Thyroid gland (tissue), 4 donors: ENCODE measurements around the gene DGUOK. TPM values are rescaled to one million over a fixed set of nuclear protein-coding genes. Genes with fewer than 3 reads are reported as not detected.

Source experiments
- DNase-seq, 2 donors: peaks; one replicate each; pipeline ENCODE4 v3.0.0-alpha.2; 2019
- H3K27ac ChIP-seq, 3 donors: fragments of 200-600 bp; sonication (generic); 1 replicate in 2 of 3; 2 replicates in 1 of 3; pipeline ENCODE4 v1.5.1; 2016 to 2019; ENCODE audit warnings: mild to moderate bottlenecking in 1 of 3, moderate library complexity in 1 of 3
- H3K27me3 ChIP-seq: fragments of 200-600 bp; sonication (generic); one replicate; pipeline ENCODE4 v1.5.1; 2019
- H3K36me3 ChIP-seq, 2 donors: fragments of 200-600 bp; sonication (generic); one replicate each; pipeline ENCODE4 v1.5.1; 2016 to 2019
- H3K4me1 ChIP-seq, 2 donors: fragments of 200-600 bp; sonication (generic); one replicate each; pipeline ENCODE4 v1.5.1; 2017 to 2019
- H3K4me3 ChIP-seq, 3 donors: fragments of 200-600 bp; sonication (generic); replicated peaks in 1 of 3; 1 replicate in 2 of 3; 2 replicates in 1 of 3; pipeline ENCODE4 v1.5.1; 2016; ENCODE audit warnings: mild to moderate bottlenecking in 1 of 3
- H3K9me3 ChIP-seq: fragments of 200-600 bp; sonication (generic); one replicate; pipeline ENCODE4 v1.5.1; 2017
- CTCF ChIP-seq, 6 experiments: fragments of 200-600 bp in 3 of 6; fragments of 450-650 bp in 3 of 6; sonication (generic) in 3 of 6; IDR thresholded peaks; one replicate each; pipeline ENCODE4 v1.5.1; 2016 to 2019; ENCODE audit warnings: antibody characterized with exemption in 6 of 6, mild to moderate bottlenecking in 2 of 6, inconsistent platforms in 1 of 6, moderate library complexity in 1 of 6
- POLR2A ChIP-seq, 2 donors: fragments of 450-650 bp; IDR thresholded peaks; one replicate each; pipeline ENCODE4 v1.6.1; 2017; ENCODE audit warnings: antibody characterized with exemption in 2 of 2, mild to moderate bottlenecking in 2 of 2, moderate library complexity in 1 of 2
- WGBS, 2 donors: methylation state at CpG; one replicate each; pipeline ENCODE4 v1.1.5; 2017; 5-methylcytosine and 5-hydroxymethylcytosine counted together
- intact Hi-C: fragments of 100-400 bp; cut with DNase I; formaldehyde crosslinking; loops from one replicate; pipeline ENCODE4 v1.15.1; 2023
- total RNA-seq, 4 donors: library from RNA; depleted of rRNA; stranded (reverse); fragments of >200 nt; gene quantifications; one replicate each; pipeline ENCODE4 v1.2.3, GENCODE V29; 2016

Gene DGUOK
- total RNA-seq, 4 donors from 2014 or later: 41.8 to 65.8 (median 46.9) TPM

- no peaks in the 10 kb centered on the region for H3K27me3 ChIP-seq
- H3K9me3 ChIP-seq: no peaks in the 10 kb centered on the region
- no peak overlapping the region for H3K27ac ChIP-seq
- no peaks in the 10 kb centered on the region for H3K4me1 ChIP-seq
- H3K4me3 ChIP-seq: no peak overlapping the region
- H3K36me3 ChIP-seq: no peaks in the 10 kb centered on the region
- no peak for TF ChIP-seq POLR2A (IDR thresholded peaks at IDR 0.05)
- WGBS, 2 donors: 69 to 70% methylated on average over 2 of the region's 2 CpGs
- no peak for DNase-seq
- intact Hi-C loops: no loop called here
Observed at GRCh38 chr2:73888388-73888787, 38.3 kb upstream of the DGUOK start.

GRCh38 chr2:73889206-73889605, 37.5 kb upstream of the DGUOK start:
- intact Hi-C loops: no loop called here
- no peaks in the 10 kb centered on the region for H3K27me3 ChIP-seq
- H3K36me3 ChIP-seq: no peaks in the 10 kb centered on the region
- H3K27ac ChIP-seq: no peak overlapping the region
- TF ChIP-seq CTCF (IDR thresholded peaks at IDR 0.05) (no peak), POLR2A (IDR thresholded peaks at IDR 0.05) (no peak)
- 73 to 81% methylated on average over 5 of the region's 5 CpGs for WGBS, 2 donors
- H3K9me3 ChIP-seq: no peaks in the 10 kb centered on the region
- no peak for DNase-seq
- no peaks in the 10 kb centered on the region for H3K4me1 ChIP-seq
- H3K4me3 ChIP-seq: no peak overlapping the region

- no peak for DNase-seq
Observed at GRCh38 chr2:73890301-73891092, 36.2 kb upstream of the DGUOK start.

GRCh38 chr2:73891276-73891901, 35.3 kb upstream of the DGUOK start:
- Histone ChIP-seq H3K4me1 (no peaks in the 10 kb centered on the region), H3K27ac (no peak overlapping the region), H3K4me3 (no peak overlapping the region), H3K9me3 (no peaks in the 10 kb centered on the region), H3K27me3 (no peaks in the 10 kb centered on the region), H3K36me3 (no peaks in the 10 kb centered on the region)
- 80 to 84% methylated on average over 5 of the region's 5 CpGs for WGBS, 2 donors
- DNase-seq: no peak
- TF ChIP-seq POLR2A (IDR thresholded peaks at IDR 0.05) (no peak), CTCF (IDR thresholded peaks at IDR 0.05) (no peak)
- intact Hi-C loops: no loop called here

More at GRCh38 chr2:73890301-73891092, 36.2 kb upstream of the DGUOK start:
- H3K27ac ChIP-seq: no peak overlapping the region
- WGBS, 2 donors: 58 to 64% methylated on average over 9 of the region's 9 CpGs
- H3K36me3 ChIP-seq: no peaks in the 10 kb centered on the region
- H3K27me3 ChIP-seq: no peaks in the 10 kb centered on the region
- H3K4me1 ChIP-seq: no peaks in the 10 kb centered on the region
- intact Hi-C loops: no loop called here
- no peaks in the 10 kb centered on the region for H3K9me3 ChIP-seq
- no peak overlapping the region for H3K4me3 ChIP-seq
- TF ChIP-seq CTCF (IDR thresholded peaks at IDR 0.05): no peak
- TF ChIP-seq POLR2A (IDR thresholded peaks at IDR 0.05): no peak

- H3K36me3 ChIP-seq: no peaks in the 10 kb centered on the region
- H3K9me3 ChIP-seq: no peaks in the 10 kb centered on the region
- H3K4me1 ChIP-seq: no peaks in the 10 kb centered on the region
- no peak for DNase-seq
- H3K27ac ChIP-seq: no peak within 1 kb of the TSS
- H3K27me3 ChIP-seq: no peaks in the 10 kb centered on the region
- no peak within 1 kb of the TSS for H3K4me3 ChIP-seq
- 73% methylated on average over 10 to 14 of the region's 15 CpGs for WGBS, 2 donors
- TF ChIP-seq POLR2A (IDR thresholded peaks at IDR 0.05): no peak
- no peak for TF ChIP-seq CTCF (IDR thresholded peaks at IDR 0.05)
- intact Hi-C loops: no loop called here
Observed at GRCh38 chr2:73892631-73893329, 33.9 kb upstream of the DGUOK start, which contains the start of gene ACTG2. Gene ACTG2, plus strand, starts transcription at chr2:73893008. Its CDS starts 8,304 bp downstream, at chr2:73901312.
